HG02588 (cell line): ENCODE measurements around the gene CLCN1.

Experiments used
- ATAC-seq: cut with Tn5 transposase; IDR thresholded peaks from one replicate; pipeline ENCODE4 v1.9.1; 2021; ENCODE audit warnings: mild to moderate bottlenecking, moderate library complexity; ENCODE audit not compliant: unreplicated experiment

Gene CLCN1

GRCh38 chr7:143362131-143363015 lies 46.5 kb downstream of the CLCN1 start, which contains the start of gene FAM131B:
FAM131B (minus strand) TSS chr7:143362713; CDS start chr7:143362603, 110 bp downstream.
- no peak for ATAC-seq

DNA sequence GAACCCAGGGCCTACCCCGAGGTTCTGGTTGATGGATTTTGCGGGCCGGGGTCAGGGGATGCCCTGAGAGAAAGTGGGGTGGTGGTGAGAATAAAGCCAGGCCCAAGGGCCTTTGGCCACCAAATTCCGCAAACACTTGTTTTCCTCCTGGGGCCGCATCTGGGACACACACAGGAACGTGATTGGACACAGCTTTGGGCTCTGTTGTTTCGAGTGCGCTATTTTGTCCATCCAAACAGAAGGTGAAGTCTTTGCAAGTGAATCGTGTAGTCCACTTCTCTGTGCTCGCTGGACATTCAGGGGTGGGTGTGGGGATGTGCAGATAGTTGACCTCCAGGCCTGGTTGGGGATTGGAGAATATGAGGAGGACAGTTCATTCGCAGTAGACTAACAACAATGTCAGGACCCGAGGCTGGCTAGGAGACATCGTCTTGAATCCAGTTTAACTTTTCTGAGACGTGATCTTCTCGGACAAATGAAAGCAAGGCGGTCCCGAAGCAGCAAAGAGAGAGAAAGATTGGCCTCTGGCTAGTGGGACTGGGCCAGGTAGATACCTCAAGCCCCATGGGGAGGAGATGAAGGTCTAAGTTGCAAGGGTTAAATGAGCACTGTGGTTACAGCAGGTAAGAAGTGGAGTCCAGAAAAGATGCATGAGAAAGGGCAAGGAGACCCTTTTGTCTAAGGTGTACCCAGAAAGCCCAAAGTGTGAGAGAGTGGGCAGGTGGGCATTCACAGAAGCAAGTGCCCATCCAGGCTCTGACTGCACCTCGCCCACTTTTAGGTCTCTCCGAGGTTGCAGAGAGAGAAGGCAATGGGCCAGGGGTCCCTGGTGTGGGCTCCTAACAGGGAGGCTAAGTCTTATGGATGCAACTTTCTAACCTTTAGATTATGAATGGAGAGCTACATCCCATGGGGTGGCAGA lies 47.4 kb downstream of the CLCN1 start:
- ATAC-seq = no peak

GRCh38 chr7:143367972-143368371 lies 52.1 kb downstream of the CLCN1 start:
- ATAC-seq = no peak

- no peak for ATAC-seq
Observed at GRCh38 chr7:143368387-143368786, 52.5 kb downstream of the CLCN1 start.

DNA sequence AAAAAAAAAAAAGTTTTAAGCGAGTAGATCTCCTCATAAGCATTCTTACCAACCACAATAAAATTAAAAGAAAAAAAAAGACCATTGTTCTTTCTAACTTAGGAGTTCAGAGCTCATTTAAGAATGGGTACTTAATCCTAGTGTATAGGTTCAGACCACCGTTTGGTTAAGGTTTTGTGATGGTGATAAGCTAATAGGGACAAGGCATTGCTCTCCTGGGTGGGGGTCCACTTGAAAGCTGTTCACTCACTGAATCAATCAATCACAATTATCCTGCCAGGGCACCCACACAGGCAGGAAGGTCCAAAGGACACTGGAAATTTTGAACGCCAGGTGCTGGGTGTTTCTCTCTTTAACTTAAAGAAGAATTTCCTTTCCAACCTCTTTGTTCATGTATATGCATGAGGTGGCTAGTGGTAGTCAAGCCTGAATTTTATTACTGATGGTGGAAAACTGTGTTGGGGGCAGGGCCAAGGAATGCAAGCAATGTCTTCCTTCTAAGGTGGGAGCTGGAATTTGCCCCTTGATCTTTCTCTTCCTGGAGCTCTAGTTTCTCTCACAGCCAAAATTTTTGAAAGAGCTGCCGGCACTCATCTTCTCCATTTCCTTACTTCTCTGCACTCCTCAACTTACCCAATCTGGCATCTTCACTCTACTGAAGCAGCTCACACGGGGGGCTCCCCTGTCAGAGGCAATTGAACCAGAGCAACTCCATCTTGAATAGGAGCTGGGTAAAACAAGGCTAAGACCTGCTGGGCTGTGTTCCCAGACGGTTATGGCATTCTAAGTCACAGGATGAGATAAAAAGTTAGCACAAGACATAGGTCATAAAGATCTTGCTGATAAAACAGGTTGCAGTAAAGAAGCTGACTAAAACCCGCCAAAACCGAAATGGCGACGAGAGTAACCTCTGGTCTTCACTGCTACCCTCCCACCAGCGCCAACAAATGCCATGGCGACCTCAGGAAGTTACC lies 54.1 kb downstream of the CLCN1 start:
- ATAC-seq = no peak

GRCh38 chr7:143372070-143372469 lies 56.2 kb downstream of the CLCN1 start:
- ATAC-seq = no peak

GRCh38 chr7:143373255-143373794 lies 57.4 kb downstream of the CLCN1 start:
- ATAC-seq = no peak

DNA sequence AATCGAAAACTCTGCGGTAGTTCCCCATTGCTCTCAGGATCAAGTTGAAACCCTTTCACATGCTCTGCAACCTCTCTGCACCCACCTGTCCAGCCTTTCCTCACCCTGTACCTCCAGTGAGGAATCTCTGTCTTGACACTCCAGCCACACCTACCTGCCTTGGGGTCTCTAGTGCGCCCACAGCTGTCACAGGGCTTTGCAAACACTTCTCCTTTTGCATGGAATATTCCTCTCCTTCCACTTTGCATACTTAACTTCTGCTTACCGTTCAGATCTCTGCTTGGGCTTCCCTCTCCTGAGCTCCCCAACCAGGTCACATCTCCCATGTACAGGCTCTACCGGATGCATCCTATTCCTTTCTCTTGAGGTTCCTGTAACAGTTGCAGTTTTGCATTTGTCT lies 58.6 kb downstream of the CLCN1 start:
- no peak for ATAC-seq

GRCh38 chr7:143375298-143376034 lies 59.6 kb downstream of the CLCN1 start:
- no peak for ATAC-seq

GRCh38 chr7:143376396-143376795 lies 60.5 kb downstream of the CLCN1 start:
- no peak for ATAC-seq

DNA sequence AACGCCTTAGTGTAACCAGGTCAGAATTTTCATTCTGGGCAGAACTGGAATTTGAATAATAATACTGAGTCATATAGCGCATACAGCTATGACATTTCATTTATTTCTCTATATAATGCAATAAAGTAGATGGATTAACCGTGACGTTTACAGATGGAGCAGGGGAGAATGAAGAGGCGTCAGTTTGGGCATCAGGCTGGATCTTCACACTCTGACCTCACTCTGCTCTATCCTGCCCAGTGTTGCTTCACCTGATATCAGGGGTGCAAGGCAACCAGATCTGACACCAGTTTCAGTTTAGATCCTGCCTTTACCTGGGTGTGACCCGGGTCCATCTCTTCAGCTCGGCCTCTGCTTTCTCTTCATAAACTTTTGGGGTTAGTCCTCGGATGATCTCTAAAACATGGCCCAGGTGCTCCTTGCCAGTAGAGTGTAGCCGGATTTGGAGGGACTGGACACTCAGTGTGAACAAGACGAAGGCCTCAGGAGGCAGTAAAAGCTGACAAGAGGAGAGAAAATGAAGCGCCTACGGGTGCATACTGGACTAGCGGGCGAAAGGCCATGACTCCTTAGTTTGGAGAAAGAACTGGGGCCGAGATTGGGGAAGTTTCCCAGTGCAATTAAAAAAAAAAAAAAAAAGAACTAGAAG lies 63.8 kb downstream of the CLCN1 start:
- no peak for ATAC-seq

- peak; percentile 48 for ATAC-seq
Observed at GRCh38 chr7:143380260-143380645, 64.3 kb downstream of the CLCN1 start.

DNA sequence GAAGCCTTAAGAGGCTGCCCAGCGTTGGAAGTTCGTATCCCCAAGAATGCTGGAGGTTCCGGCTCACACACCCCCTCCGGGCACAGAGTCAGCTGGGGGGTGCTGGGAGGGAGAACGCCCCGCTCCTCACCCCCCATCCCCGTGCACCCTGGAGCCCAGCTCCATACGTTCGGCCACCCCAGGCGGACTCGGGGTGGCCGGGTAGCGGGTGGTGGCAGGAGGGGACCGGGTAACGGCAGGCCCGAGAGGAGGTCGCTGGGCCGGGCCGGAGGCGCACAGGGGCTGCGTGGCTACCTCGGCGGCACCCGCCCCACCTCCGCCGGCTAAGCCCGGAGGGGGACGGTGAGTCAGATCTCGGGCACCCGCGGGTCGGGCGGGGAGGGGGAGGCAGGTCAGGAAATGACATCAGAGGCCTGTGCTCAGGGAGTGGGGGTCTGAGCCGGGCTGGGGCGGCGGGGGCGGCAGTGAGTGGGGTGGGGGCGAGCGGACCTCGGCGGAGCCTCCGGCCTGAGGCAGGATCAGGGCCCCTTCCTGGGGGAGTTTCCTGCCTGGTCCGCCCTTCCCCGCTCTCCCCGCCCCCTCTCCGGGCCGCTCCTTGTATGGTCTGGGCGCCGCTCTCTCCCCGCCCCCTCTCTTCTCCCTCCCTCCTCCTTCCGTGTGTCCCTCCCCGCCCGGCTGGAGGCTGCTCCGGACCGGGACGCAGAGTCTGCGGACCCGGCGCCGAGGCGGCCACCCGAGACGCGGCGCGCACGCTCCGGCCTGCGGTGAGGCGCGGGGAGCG lies 64.9 kb downstream of the CLCN1 start, which contains the start of gene ZYX:
TSS of gene ZYX (plus strand) at position 700 of the 781 bp plus-strand sequence. CDS start 227 bp downstream, outside the sequence.
- ATAC-seq = peak; percentile 83

- peak; percentile 16 for ATAC-seq
Observed at GRCh38 chr7:143381427-143382125, 65.7 kb downstream of the CLCN1 start.

- ATAC-seq = no peak
Observed at GRCh38 chr7:143382126-143382790, 66.3 kb downstream of the CLCN1 start.

DNA sequence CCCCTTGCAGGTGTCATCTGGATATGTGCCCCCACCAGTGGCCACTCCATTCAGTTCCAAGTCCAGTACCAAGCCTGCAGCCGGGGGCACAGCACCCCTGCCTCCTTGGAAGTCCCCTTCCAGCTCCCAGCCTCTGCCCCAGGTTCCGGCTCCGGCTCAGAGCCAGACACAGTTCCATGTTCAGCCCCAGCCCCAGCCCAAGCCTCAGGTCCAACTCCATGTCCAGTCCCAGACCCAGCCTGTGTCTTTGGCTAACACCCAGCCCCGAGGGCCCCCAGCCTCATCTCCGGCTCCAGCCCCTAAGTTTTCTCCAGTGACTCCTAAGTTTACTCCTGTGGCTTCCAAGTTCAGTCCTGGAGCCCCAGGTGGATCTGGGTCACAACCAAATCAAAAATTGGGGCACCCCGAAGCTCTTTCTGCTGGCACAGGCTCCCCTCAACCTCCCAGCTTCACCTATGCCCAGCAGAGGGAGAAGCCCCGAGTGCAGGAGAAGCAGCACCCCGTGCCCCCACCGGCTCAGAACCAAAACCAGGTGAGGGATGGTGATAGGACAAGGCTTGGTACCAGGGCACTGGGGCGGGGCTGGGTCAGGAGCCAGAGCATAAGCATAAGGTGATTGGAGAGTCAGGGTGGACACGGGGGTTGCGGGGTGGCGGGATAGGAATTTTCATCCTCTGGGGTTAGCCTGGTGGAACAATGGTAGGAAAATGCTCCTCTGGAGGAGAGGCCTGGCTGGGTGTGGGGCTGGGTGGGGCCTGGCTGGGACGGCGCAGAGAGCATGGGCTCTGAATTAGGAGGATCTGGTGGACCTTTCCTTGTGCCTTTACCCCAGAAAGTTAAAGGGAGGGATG lies 67.1 kb downstream of the CLCN1 start:
- ATAC-seq = no peak
